Aorta (tissue), 5 donors: ENCODE data around the gene SLC39A9. TPM values are rescaled to one million over a fixed set of nuclear protein-coding genes. Genes with fewer than 3 reads are reported as not detected.
"Not testable (repeated sequence)": the region's sequence is repeated elsewhere in the genome, so short reads cannot be mapped to it uniquely, and the experiment has no call there.

Experiments used
- ATAC-seq: fragments of 200-7000 bp; cut with Tn5 transposase; one replicate; pipeline ENCODE4 v1.9.1; 2022; ENCODE audit warnings: moderate library complexity; ENCODE audit not compliant: low FRiP score
- DNase-seq, 2 donors: peaks; one replicate each; pipeline ENCODE4 v3.0.0-alpha.2; 2020
- H3K27ac ChIP-seq, 2 donors: one replicate each; pipeline ENCODE4 v1.5.1; 2013; ENCODE audit warnings: low read length in 2 of 2, mild to moderate bottlenecking in 2 of 2, moderate library complexity in 2 of 2, control low read depth in 1 of 2, inconsistent platforms in 1 of 2, low read depth in 1 of 2
- H3K27me3 ChIP-seq, 2 donors: one replicate each; pipeline ENCODE4 v1.6.1; 2013; ENCODE audit warnings: control low read depth in 1 of 2, low read length in 1 of 2, mild to moderate bottlenecking in 1 of 2, moderate library complexity in 1 of 2; ENCODE audit not compliant: insufficient read depth in 2 of 2, control insufficient read depth in 1 of 2
- H3K36me3 ChIP-seq, 2 donors: one replicate each; pipeline ENCODE4 v1.6.1; 2013; ENCODE audit warnings: control low read depth in 1 of 2, low read length in 1 of 2, mild to moderate bottlenecking in 1 of 2; ENCODE audit not compliant: insufficient read depth in 2 of 2, control insufficient read depth in 1 of 2
- H3K4me1 ChIP-seq, 2 donors: one replicate each; pipeline ENCODE4 v1.6.1; 2013; ENCODE audit warnings: low read length in 2 of 2, control low read depth in 1 of 2, mild to moderate bottlenecking in 1 of 2, moderate library complexity in 1 of 2; ENCODE audit not compliant: insufficient read depth in 2 of 2, control insufficient read depth in 1 of 2
- H3K4me3 ChIP-seq, 2 donors: one replicate each; pipeline ENCODE4 v1.5.1; 2013; ENCODE audit warnings: low read length in 2 of 2, control low read depth in 1 of 2, mild to moderate bottlenecking in 1 of 2
- H3K9me3 ChIP-seq: one replicate; pipeline ENCODE4 v1.6.1; 2013; ENCODE audit warnings: mild to moderate bottlenecking, low read length; ENCODE audit not compliant: control insufficient read depth
- WGBS, 2 donors: extraction: QIAGEN DNeasy Blood & Tissue Kit; methylation state at CpG; one replicate each; pipeline ENCODE4 v1.1.7; 2013; 5-methylcytosine and 5-hydroxymethylcytosine counted together
- intact Hi-C, 2 donors: fragments of 100-400 bp; cut with DNase I; formaldehyde crosslinking; loops; one replicate each; pipeline versions ENCODE4 v1.14.2 to v1.15.0; 2022
- polyA plus RNA-seq, 2 donors: library from polyadenylated mRNA; stranded (reverse); fragments of 200-250 nt; gene quantifications; one replicate each; pipeline ENCODE4 v1.2.3, GENCODE V29; 2013
- total RNA-seq, 2 donors: library from RNA; stranded (reverse); fragmentation: NEBNext Ultra II Directional; extraction: Animal tissue kit (Norgen Biotek cat#: 25700); gene quantifications; one replicate each; pipeline ENCODE4 v1.2.1, GENCODE V29; 2021
- donor health status: healthy with polysubstance abuse.
- donor health status: Bipolar disorder and iron deficiency.
- donor health status: DM: no; HTN: no; CAD: no.
- donor health status: DM: no; HTN: no; CAD: no.
- donor health status: DM: yes; HTN: yes; CAD: no.

SLC39A9 gene
- total and polyA plus RNA-seq, 4 donors = 10.1 to 44.3 (median 27.0) TPM

- intact Hi-C loops = loop anchor here in 1 of 2 donors (5.0 to 10.0 kb wide), 2 partner anchors 55 to 82 kb away; no protein-coding TSS in a partner anchor
- Histone ChIP-seq H3K27me3 (no peaks in the 10 kb centered on the region), H3K27ac (no peak overlapping the region), H3K4me3 (peak overlapping the region in 1 of 2 donors; percentile 69), H3K36me3 (no peaks in the 10 kb centered on the region), H3K9me3 (no peaks in the 10 kb centered on the region), H3K4me1 (no peaks in the 10 kb centered on the region)
- ATAC-seq (no peak), DNase-seq (no peak)
- 91 to 92% methylated on average over 8 of the region's 8 CpGs for WGBS, 2 donors
Observed at GRCh38 chr14:69399750-69400149, 1.3 kb downstream of the SLC39A9 start.

- H3K27me3 ChIP-seq = no peaks in the 10 kb centered on the region
- ATAC-seq (no peak), DNase-seq (no peak)
- H3K4me1 ChIP-seq = no peaks in the 10 kb centered on the region
- H3K4me3 ChIP-seq = peak overlapping the region in 1 of 2 donors; percentile 6
- H3K27ac ChIP-seq = no peak overlapping the region
- no peaks in the 10 kb centered on the region for H3K36me3 ChIP-seq
- H3K9me3 ChIP-seq = no peaks in the 10 kb centered on the region
- WGBS, 2 donors = 78 to 79% methylated on average over 6 of the region's 6 CpGs
- intact Hi-C loops = loop anchor here in 1 of 2 donors (10.0 kb wide), 1 partner anchor 55 kb away; no protein-coding TSS in a partner anchor
Observed at GRCh38 chr14:69400154-69400553, 1.7 kb downstream of the SLC39A9 start.

- Histone ChIP-seq H3K27ac (no peak overlapping the region), H3K27me3 (no peaks in the 10 kb centered on the region), H3K4me3 (no peak overlapping the region), H3K36me3 (no peaks in the 10 kb centered on the region), H3K4me1 (no peaks in the 10 kb centered on the region), H3K9me3 (no peaks in the 10 kb centered on the region)
- intact Hi-C loops = loop anchor here in 1 of 2 donors (10.0 kb wide), 1 partner anchor 53 kb away; no protein-coding TSS in a partner anchor
- no peak for DNase-seq
- ATAC-seq = no peak
- 33 to 46% methylated on average over 2 of the region's 2 CpGs for WGBS, 2 donors
Observed at GRCh38 chr14:69401841-69402240, 3.3 kb downstream of the SLC39A9 start.

- no peak overlapping the region for H3K4me3 ChIP-seq
- H3K36me3 ChIP-seq = no peaks in the 10 kb centered on the region
- intact Hi-C loops = loop anchor here in 1 of 2 donors (10.0 kb wide), 1 partner anchor 50 kb away; no protein-coding TSS in a partner anchor
- no peaks in the 10 kb centered on the region for H3K27me3 ChIP-seq
- H3K27ac ChIP-seq = no peak overlapping the region
- no peaks in the 10 kb centered on the region for H3K9me3 ChIP-seq
- DNase-seq (no peak), ATAC-seq (no peak)
- 96% methylated on average over 3 of the region's 3 CpGs for WGBS, 2 donors
- H3K4me1 ChIP-seq = no peaks in the 10 kb centered on the region
Observed at GRCh38 chr14:69404478-69404877, 6.0 kb downstream of the SLC39A9 start.

- intact Hi-C loops = loop anchor here in 1 of 2 donors (10.0 kb wide), 1 partner anchor 50 kb away; no protein-coding TSS in a partner anchor
Observed at GRCh38 chr14:69404883-69405282, 6.4 kb downstream of the SLC39A9 start.

GRCh38 chr14:69405762-69406161 lies 7.3 kb downstream of the SLC39A9 start:
- no peaks in the 10 kb centered on the region for H3K4me1 ChIP-seq
- H3K4me3 ChIP-seq = no peak overlapping the region
- no peak for DNase-seq
- H3K9me3 ChIP-seq = no peaks in the 10 kb centered on the region
- no peak overlapping the region for H3K27ac ChIP-seq
- H3K27me3 ChIP-seq = no peaks in the 10 kb centered on the region
- intact Hi-C loops = loop anchor here in 1 of 2 donors (10.0 kb wide), 1 partner anchor 49 kb away; no protein-coding TSS in a partner anchor
- no peak for ATAC-seq
- no peaks in the 10 kb centered on the region for H3K36me3 ChIP-seq

More at GRCh38 chr14:69404883-69405282, 6.4 kb downstream of the SLC39A9 start:
- Histone ChIP-seq H3K36me3 (no peaks in the 10 kb centered on the region), H3K4me3 (no peak overlapping the region), H3K4me1 (no peaks in the 10 kb centered on the region), H3K27me3 (no peaks in the 10 kb centered on the region), H3K9me3 (no peaks in the 10 kb centered on the region), H3K27ac (no peak overlapping the region)
- DNase-seq = no peak
- 94 to 96% methylated on average over 5 of the region's 5 CpGs for WGBS, 2 donors
- no peak for ATAC-seq

- Histone ChIP-seq H3K4me1 (no peaks in the 10 kb centered on the region), H3K27me3 (no peaks in the 10 kb centered on the region), H3K36me3 (no peaks in the 10 kb centered on the region), H3K9me3 (no peaks in the 10 kb centered on the region), H3K4me3 (no peak overlapping the region), H3K27ac (no peak overlapping the region)
- intact Hi-C loops = loop anchor here in 1 of 2 donors (10.0 kb wide), 1 partner anchor 46 kb away; no protein-coding TSS in a partner anchor
- ATAC-seq = no peak
- 78 to 79% methylated on average over 2 of the region's 2 CpGs for WGBS, 2 donors
- DNase-seq = no peak
Observed at GRCh38 chr14:69408331-69408960, 10.0 kb downstream of the SLC39A9 start.

- H3K9me3 ChIP-seq = no peaks in the 10 kb centered on the region
- ATAC-seq = no peak
- 91 to 94% methylated on average over 2 of the region's 2 CpGs for WGBS, 2 donors
Observed at GRCh38 chr14:69413483-69413882, 15.0 kb downstream of the SLC39A9 start.

GRCh38 chr14:69416087-69416486 lies 17.6 kb downstream of the SLC39A9 start:
- intact Hi-C loops, H3K36me3 ChIP-seq, DNase-seq, H3K27me3 ChIP-seq, H3K4me1 ChIP-seq, H3K9me3 ChIP-seq, H3K4me3 ChIP-seq, H3K27ac ChIP-seq, ATAC-seq: not testable (repeated sequence)
- 95 to 98% methylated on average over 3 to 4 of the region's 4 CpGs for WGBS, 2 donors

More at GRCh38 chr14:69413483-69413882, 15.0 kb downstream of the SLC39A9 start:
- intact Hi-C loops = no loop called here
- no peaks in the 10 kb centered on the region for H3K27me3 ChIP-seq
- no peaks in the 10 kb centered on the region for H3K36me3 ChIP-seq
- H3K27ac ChIP-seq = no peak overlapping the region
- no peaks in the 10 kb centered on the region for H3K4me1 ChIP-seq
- H3K4me3 ChIP-seq = no peak overlapping the region
- no peak for DNase-seq
